GM12878 (cell line): ENCODE results near the gene SNRPD2.

Source experiments
- CEBPB ChIP-seq, 2 experiments: fragments of 150-350 bp in 1 of 2; IDR thresholded peaks; 2 replicates each; pipeline ENCODE4 v1.6.1; 2012 to 2014; ENCODE audit warnings: low read depth in 2 of 2, low read length in 2 of 2, borderline replicate concordance in 1 of 2, inconsistent platforms in 1 of 2
- FOXM1 ChIP-seq: IDR thresholded peaks from 2 replicates; pipeline ENCODE4 v1.6.1; 2012; ENCODE audit warnings: low read depth, mild to moderate bottlenecking, inconsistent platforms, low read length, moderate library complexity
- TF ChIP-seq, protein P1 (sequence below): IDR thresholded peaks from 2 replicates; pipeline ENCODE4 v1.6.1; 2012; ENCODE audit warnings: low read depth, low read length, improper control_type of control experiment
- TF ChIP-seq, protein P2 (sequence below), 3 experiments: IDR thresholded peaks in 2 of 3; conservative IDR thresholded peaks in 1 of 3; 2 replicates each; pipeline ENCODE4 v1.5.1; 2011; ENCODE audit warnings: low read depth in 3 of 3, low read length in 3 of 3, mild to moderate bottlenecking in 3 of 3, control low read depth in 2 of 3, moderate library complexity in 2 of 3, inconsistent platforms in 1 of 3, mixed read lengths in 1 of 3; ENCODE audit not compliant: control insufficient read depth in 2 of 3, insufficient read depth in 1 of 3; ENCODE audit errors: extremely low read depth in 1 of 3
- TF ChIP-seq, protein P3 (sequence below): IDR thresholded peaks from 2 replicates; pipeline ENCODE4 v1.6.1; 2012; ENCODE audit warnings: mild to moderate bottlenecking, low read depth, low read length

GRCh38 chr19:45655073-45655472 is 36.7 kb downstream of the SNRPD2 start:
- no peak for TF ChIP-seq CEBPB (IDR thresholded peaks at IDR 0.05; ENCODE audit: borderline replicate concordance in 1 of 2, low read depth in 2 of 2, low read length in 2 of 2)
- TF ChIP-seq, protein P1, sequence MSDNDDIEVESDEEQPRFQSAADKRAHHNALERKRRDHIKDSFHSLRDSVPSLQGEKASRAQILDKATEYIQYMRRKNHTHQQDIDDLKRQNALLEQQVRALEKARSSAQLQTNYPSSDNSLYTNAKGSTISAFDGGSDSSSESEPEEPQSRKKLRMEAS = no peak
- TF ChIP-seq, protein P2, sequence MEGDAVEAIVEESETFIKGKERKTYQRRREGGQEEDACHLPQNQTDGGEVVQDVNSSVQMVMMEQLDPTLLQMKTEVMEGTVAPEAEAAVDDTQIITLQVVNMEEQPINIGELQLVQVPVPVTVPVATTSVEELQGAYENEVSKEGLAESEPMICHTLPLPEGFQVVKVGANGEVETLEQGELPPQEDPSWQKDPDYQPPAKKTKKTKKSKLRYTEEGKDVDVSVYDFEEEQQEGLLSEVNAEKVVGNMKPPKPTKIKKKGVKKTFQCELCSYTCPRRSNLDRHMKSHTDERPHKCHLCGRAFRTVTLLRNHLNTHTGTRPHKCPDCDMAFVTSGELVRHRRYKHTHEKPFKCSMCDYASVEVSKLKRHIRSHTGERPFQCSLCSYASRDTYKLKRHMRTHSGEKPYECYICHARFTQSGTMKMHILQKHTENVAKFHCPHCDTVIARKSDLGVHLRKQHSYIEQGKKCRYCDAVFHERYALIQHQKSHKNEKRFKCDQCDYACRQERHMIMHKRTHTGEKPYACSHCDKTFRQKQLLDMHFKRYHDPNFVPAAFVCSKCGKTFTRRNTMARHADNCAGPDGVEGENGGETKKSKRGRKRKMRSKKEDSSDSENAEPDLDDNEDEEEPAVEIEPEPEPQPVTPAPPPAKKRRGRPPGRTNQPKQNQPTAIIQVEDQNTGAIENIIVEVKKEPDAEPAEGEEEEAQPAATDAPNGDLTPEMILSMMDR (IDR thresholded peaks at IDR 0.05 in 2 of 3, conservative IDR thresholded peaks at IDR 0.05 in 1 of 3; ENCODE audit: control insufficient read depth in 2 of 3, extremely low read depth in 1 of 3, insufficient read depth in 1 of 3, low read depth in 3 of 3, low read length in 3 of 3) = no peak
- TF ChIP-seq FOXM1 = no peak
- TF ChIP-seq, protein P3, sequence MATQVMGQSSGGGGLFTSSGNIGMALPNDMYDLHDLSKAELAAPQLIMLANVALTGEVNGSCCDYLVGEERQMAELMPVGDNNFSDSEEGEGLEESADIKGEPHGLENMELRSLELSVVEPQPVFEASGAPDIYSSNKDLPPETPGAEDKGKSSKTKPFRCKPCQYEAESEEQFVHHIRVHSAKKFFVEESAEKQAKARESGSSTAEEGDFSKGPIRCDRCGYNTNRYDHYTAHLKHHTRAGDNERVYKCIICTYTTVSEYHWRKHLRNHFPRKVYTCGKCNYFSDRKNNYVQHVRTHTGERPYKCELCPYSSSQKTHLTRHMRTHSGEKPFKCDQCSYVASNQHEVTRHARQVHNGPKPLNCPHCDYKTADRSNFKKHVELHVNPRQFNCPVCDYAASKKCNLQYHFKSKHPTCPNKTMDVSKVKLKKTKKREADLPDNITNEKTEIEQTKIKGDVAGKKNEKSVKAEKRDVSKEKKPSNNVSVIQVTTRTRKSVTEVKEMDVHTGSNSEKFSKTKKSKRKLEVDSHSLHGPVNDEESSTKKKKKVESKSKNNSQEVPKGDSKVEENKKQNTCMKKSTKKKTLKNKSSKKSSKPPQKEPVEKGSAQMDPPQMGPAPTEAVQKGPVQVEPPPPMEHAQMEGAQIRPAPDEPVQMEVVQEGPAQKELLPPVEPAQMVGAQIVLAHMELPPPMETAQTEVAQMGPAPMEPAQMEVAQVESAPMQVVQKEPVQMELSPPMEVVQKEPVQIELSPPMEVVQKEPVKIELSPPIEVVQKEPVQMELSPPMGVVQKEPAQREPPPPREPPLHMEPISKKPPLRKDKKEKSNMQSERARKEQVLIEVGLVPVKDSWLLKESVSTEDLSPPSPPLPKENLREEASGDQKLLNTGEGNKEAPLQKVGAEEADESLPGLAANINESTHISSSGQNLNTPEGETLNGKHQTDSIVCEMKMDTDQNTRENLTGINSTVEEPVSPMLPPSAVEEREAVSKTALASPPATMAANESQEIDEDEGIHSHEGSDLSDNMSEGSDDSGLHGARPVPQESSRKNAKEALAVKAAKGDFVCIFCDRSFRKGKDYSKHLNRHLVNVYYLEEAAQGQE = no peak
